GM18511 (cell line): ENCODE measurements around the gene C1GALT1C1.

Experiments used
- ATAC-seq: cut with Tn5 transposase; IDR thresholded peaks from one replicate; pipeline ENCODE4 v1.9.1; 2021; ENCODE audit warnings: mild to moderate bottlenecking, moderate library complexity; ENCODE audit not compliant: unreplicated experiment

Gene C1GALT1C1

GRCh38 chrX:120603707-120604360 is 26.0 kb downstream of the C1GALT1C1 start, which contains the start of gene MCTS1:
TSS of gene MCTS1 (plus strand) at chrX:120604101. CDS start at chrX:120604237, 136 bp downstream.
- ATAC-seq, result peak; percentile 92

GRCh38 chrX:120585702-120586101 is 44.2 kb downstream of the C1GALT1C1 start:
- no peak for ATAC-seq
